GM12874 (cell line): ENCODE results near the gene TOB1.

ENCODE experiments used
- CTCF ChIP-seq: IDR thresholded peaks from 2 replicates; pipeline ENCODE4 v1.5.1; 2011; ENCODE audit warnings: low read depth, mild to moderate bottlenecking, control low read depth, low read length, moderate library complexity; ENCODE audit not compliant: insufficient read depth

TOB1 gene

DNA sequence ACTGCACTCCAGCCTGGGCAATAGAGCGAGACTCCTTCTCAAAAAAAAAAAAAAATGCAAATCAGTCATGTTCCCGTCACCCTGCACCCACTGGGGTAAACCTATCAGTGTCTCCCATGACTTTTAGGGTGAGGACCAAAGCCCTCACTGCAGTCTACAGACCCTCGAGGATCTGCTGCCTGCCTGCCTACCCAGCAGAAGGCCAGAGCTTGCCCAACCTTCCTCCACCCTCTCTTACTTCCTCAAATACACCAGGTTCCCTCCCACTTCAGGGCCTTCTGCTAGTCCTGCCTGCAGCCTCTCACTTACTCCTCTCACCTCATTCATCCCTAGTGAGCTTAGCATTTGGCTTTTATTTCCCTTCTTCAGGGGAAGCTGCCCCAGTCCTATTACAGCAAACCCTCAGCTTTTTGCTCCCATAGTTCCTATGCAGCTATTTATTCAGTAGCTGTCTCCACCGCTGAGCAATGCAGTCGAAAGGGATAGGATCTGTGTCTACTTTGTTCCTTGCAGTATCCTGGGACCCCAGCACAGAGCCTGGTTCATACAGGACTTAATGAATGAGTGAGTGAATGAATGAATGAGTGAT lies 17.8 kb upstream of the TOB1 start:
- no peak for TF ChIP-seq CTCF

GRCh38 chr17:50882851-50883250 lies 16.7 kb upstream of the TOB1 start:
- no peak for TF ChIP-seq CTCF

DNA sequence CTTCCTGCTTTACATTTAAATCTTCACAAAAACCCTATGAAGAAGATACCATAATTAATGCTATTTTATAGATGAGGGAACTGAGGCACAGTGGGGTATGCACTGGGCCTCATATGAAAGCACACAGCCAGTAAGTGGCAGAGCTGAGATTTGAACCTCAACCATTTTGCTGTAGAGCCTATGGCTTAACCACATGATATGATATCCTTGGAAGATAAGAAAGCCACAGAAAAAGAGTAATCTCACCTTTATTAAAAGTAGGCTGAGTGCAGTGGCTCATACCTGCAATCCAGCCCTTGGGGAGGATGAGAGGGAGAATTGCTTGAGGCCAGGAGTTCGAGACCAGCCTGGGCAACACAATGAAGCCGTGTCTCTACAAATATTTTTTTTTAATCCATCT lies 15.0 kb upstream of the TOB1 start:
- no peak for TF ChIP-seq CTCF

DNA sequence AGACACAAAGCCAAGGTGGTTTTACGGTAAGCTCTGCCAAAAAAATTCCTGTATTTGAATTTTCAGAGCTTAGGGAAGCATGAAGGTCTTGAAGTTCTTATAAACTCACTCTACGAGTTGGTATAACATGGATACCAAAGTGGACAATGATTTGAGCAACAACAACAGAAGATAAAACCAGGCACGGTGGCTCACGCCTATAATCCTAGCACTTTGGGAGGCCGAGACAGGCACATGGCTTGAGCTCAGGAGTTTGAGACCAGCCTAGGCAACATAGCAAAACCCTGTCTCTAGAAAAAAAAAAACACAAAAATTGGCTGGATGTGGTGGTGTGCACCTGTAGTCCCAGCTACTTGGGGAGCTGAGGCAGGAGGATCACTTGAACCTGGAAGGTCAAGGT lies 12.9 kb upstream of the TOB1 start:
- no peak for TF ChIP-seq CTCF

DNA sequence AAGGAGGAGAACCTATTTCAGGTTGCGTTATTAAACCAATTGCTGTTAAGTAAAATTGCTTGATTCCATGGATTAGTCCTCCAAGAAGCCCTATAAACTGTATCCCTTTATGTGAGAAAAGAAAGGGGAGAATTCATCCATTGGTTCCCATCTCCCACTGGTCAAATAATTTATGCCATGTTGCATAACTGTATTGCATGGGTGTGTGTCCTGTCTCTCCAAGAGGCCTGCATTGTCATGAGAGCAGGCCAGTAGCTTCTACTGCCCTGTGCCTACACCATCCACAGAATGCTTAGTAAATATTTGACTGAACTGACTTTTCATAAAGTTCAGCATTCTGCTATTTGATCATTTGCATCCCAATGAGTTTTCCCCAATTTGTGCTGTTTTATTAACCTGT lies 11.7 kb upstream of the TOB1 start:
- no peak for TF ChIP-seq CTCF

DNA sequence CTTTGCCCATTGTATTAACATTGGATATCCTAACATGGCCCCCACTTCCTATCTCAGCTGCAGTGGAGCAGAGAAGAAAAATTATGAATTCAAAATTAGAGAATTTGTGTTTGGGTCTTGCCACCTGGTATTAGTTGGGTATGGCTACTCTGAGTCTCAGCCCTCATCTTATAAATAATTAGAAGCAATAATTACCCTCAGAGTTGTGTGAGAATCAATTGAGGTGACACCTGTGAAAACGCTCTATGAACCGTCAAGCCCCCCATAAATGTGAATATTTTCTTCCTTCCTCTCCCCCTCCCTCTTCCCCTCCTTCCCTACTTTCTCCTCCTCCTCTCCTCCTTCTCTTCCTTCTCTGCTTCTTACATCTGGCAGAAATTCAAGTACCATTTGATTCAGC lies 8.9 kb upstream of the TOB1 start:
- TF ChIP-seq CTCF: no peak

- TF ChIP-seq CTCF: no peak
Measured at GRCh38 chr17:50872710-50873424, 6.7 kb upstream of the TOB1 start.
